HEK293 (cell line): ENCODE results near the gene FAM221A.
"Not testable (repeated sequence)": the region's sequence is repeated elsewhere in the genome, so short reads cannot be mapped to it uniquely, and the experiment has no call there.

Source experiments
- CTCF ChIP-seq: fragments of 450-650 bp; formaldehyde crosslinking; IDR thresholded peaks from 2 replicates; pipeline ENCODE4 v1.5.1; 2016; ENCODE audit warnings: missing biosample characterization, missing genetic modification characterization
- ELK4 ChIP-seq: IDR thresholded peaks from 2 replicates; pipeline ENCODE4 v1.6.1; 2011; ENCODE audit warnings: mild to moderate bottlenecking, low read depth, low read length, borderline replicate concordance
- HOXA7 ChIP-seq: sonication (generic); formaldehyde crosslinking; IDR thresholded peaks from 2 replicates; pipeline ENCODE4 v1.8.1; 2022; ENCODE audit warnings: missing genetic modification reagents, borderline replicate concordance
- KLF1 ChIP-seq: fragments of 450-650 bp; formaldehyde crosslinking; IDR thresholded peaks from 2 replicates; pipeline ENCODE4 v1.5.1; 2016; ENCODE audit warnings: missing biosample characterization, missing genetic modification characterization
- PRDM1 ChIP-seq: fragments of 450-650 bp; formaldehyde crosslinking; IDR thresholded peaks from 2 replicates; pipeline ENCODE4; 2016; ENCODE audit warnings: missing biosample characterization, missing genetic modification characterization
- REST ChIP-seq: fragments of 450-650 bp; formaldehyde crosslinking; IDR thresholded peaks from 2 replicates; pipeline ENCODE4 v1.5.1; 2016; ENCODE audit warnings: missing biosample characterization, missing genetic modification characterization
- YY1 ChIP-seq: fragments of 450-650 bp; formaldehyde crosslinking; IDR thresholded peaks from 2 replicates; pipeline ENCODE4 v1.5.1; 2018; ENCODE audit warnings: missing biosample characterization, missing genetic modification characterization
- ZBTB11 ChIP-seq: fragments of 450-650 bp; formaldehyde crosslinking; conservative IDR thresholded peaks from 2 replicates; pipeline ENCODE4 v1.5.1; 2016; ENCODE audit warnings: low read depth, missing biosample characterization, missing genetic modification characterization
- ZNF24 ChIP-seq: fragments of 450-650 bp; formaldehyde crosslinking; IDR thresholded peaks from 2 replicates; pipeline ENCODE4 v1.5.1; 2016; ENCODE audit warnings: missing biosample characterization, missing genetic modification characterization
- ZNF560 ChIP-seq: fragments of 450-650 bp; formaldehyde crosslinking; IDR thresholded peaks from 2 replicates; pipeline ENCODE4 v1.5.1; 2017; ENCODE audit warnings: missing biosample characterization, missing genetic modification characterization, borderline replicate concordance
- ZNF561 ChIP-seq: fragments of 450-650 bp; IDR thresholded peaks from 2 replicates; pipeline ENCODE4 v1.5.1; 2018; ENCODE audit warnings: missing biosample characterization, missing genetic modification characterization, borderline replicate concordance
- ZNF624 ChIP-seq: fragments of 450-650 bp; formaldehyde crosslinking; IDR thresholded peaks from 2 replicates; pipeline ENCODE4 v1.5.1; 2017; ENCODE audit warnings: missing biosample characterization, missing genetic modification characterization
- ZNF639 ChIP-seq: fragments of 450-650 bp; formaldehyde crosslinking; IDR thresholded peaks from 2 replicates; pipeline ENCODE4 v1.5.1; 2016; ENCODE audit warnings: missing biosample characterization, missing genetic modification characterization

- not testable (repeated sequence) for TF ChIP-seq HOXA7 (CRISPR knock-in tag); CTCF (tag by site-specific recombination); ZNF624; ELK4; YY1 (tag by site-specific recombination); ZNF639; KLF1 (tag by site-specific recombination); REST; ZBTB11 (tag by site-specific recombination); PRDM1 (tag by site-specific recombination); ZNF561 (tag by site-specific recombination); ZNF560 (tag by site-specific recombination); ZNF24 (tag by site-specific recombination)
These were observed 4.0 kb downstream of the FAM221A start for GRCh38 chr7:23684041-23684440.
